Right atrium auricular region (tissue), 2 donors: ENCODE measurements around the gene DCHS1. TPM values are rescaled to one million over a fixed set of nuclear protein-coding genes. Genes with fewer than 3 reads are reported as not detected.

Experiments used
- DNase-seq: peaks from one replicate; pipeline ENCODE4 v3.0.0-alpha.2; 2019; ENCODE audit warnings: low spot score
- H3K27ac ChIP-seq, 2 donors: fragments of 200-600 bp; sonication (generic); 1 replicate in 1 of 2; 2 replicates in 1 of 2; pipeline ENCODE4 v1.5.1; 2016 to 2019
- H3K27me3 ChIP-seq, 2 donors: fragments of 200-600 bp; sonication (generic); one replicate each; pipeline versions ENCODE4 v1.5.1 to v1.6.0; 2017 to 2019
- H3K36me3 ChIP-seq: fragments of 200-600 bp; sonication (generic); one replicate; pipeline ENCODE4 v1.5.1; 2016
- H3K4me1 ChIP-seq, 2 donors: fragments of 200-600 bp; sonication (generic); one replicate each; pipeline versions ENCODE4 v1.5.1 to v1.6.0; 2017 to 2019
- H3K4me3 ChIP-seq, 2 donors: fragments of 200-600 bp; sonication (generic); 1 replicate in 1 of 2; 2 replicates in 1 of 2; pipeline ENCODE4 v1.5.1; 2017 to 2019; ENCODE audit warnings: mild to moderate bottlenecking in 1 of 2, moderate library complexity in 1 of 2
- H3K9me3 ChIP-seq, 2 donors: fragments of 200-600 bp; sonication (generic); one replicate each; pipeline ENCODE4 v1.5.1; 2019
- CTCF ChIP-seq, 2 donors: fragments of 200-600 bp; sonication (generic); IDR thresholded peaks; one replicate each; pipeline ENCODE4 v1.5.1; 2019; ENCODE audit warnings: antibody characterized with exemption in 2 of 2
- total RNA-seq, 2 donors: library from RNA; depleted of rRNA; stranded (reverse); fragments of >200 nt; gene quantifications; one replicate each; pipeline ENCODE4 v1.1.0, GENCODE V29; 2016

The DCHS1 gene
- total RNA-seq, 2 donors from 2014 or later: 9.3 to 23.0 TPM

DNA sequence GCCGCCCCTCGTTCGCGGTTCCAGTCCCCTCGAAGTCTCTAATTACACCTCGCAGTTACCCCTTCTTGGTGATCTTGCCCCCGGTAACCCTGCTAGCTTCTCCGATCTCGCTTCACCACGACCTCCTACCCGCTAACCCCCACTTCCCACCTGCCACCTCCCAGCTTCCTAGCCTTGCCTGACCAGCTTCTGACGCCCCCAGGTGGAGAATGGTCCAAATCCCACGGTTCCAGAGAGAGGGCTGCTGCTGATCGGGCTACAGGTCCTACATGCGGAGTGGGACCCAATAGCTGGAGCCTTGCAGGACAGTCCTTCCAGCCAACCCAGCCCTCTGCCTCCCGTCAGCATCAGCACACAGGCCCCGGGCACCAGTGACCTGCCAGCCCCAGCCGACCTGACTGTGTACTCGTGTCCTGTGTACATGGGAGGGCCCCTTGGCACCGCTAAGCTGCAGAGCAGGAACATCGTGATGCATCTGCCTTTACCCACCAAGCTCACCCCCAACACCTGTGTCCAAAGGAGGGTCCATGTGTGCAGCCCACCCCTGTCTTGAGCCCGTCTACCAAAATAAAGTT lies 84.1 kb downstream of the DCHS1 start:
- H3K9me3 ChIP-seq: no peaks in the 10 kb centered on the region
- no peak for TF ChIP-seq CTCF (IDR thresholded peaks at IDR 0.05)
- H3K27me3 ChIP-seq: no peaks in the 10 kb centered on the region
- H3K27ac ChIP-seq: no peak overlapping the region
- DNase-seq: no peak
- no peaks in the 10 kb centered on the region for H3K36me3 ChIP-seq
- H3K4me3 ChIP-seq: no peak overlapping the region
- peaks cover 0 to 12% of the 10 kb centered on the region in 2 donors for H3K4me1 ChIP-seq

Other genes with a start within 250 kb of the DCHS1 start
- gene APBB1, start 236.7 kb downstream of the DCHS1 start, total RNA-seq: 10 to 100 TPM; 79.8 to 80.9 TPM
- gene HPX, start 214.8 kb downstream of the DCHS1 start, total RNA-seq: under 1 TPM in 1 of 2 donors, not detected in 1; 0.20 TPM
- 10 to 100 TPM in 1 of 2 donors, 1 to 10 TPM in 1; 7.1 to 19.5 TPM for gene TRIM3, start 181.9 kb downstream of the DCHS1 start, total RNA-seq
- 10 to 100 TPM; 19.2 to 34.1 TPM for gene ARFIP2, start 174.5 kb downstream of the DCHS1 start, total RNA-seq
- gene TIMM10B, start 174.3 kb downstream of the DCHS1 start, total RNA-seq: 10 to 100 TPM; 19.8 to 22.6 TPM
- 1 to 10 TPM; 4.4 to 4.8 TPM for gene DNHD1, start 158.5 kb downstream of the DCHS1 start, total RNA-seq
- 10 to 100 TPM in 1 of 2 donors, 1 to 10 TPM in 1; 9.7 to 12.2 TPM for gene RRP8, start 52.2 kb downstream of the DCHS1 start, total RNA-seq
- 100 to 1,000 TPM; 142 to 193 TPM for gene ILK, start 52.0 kb downstream of the DCHS1 start, total RNA-seq
- 10 to 100 TPM; 26.6 to 54.0 TPM for gene TAF10, start 43.6 kb downstream of the DCHS1 start, total RNA-seq
- gene TPP1, start 36.4 kb downstream of the DCHS1 start, total RNA-seq: 10 to 100 TPM; 48.8 to 83.1 TPM
- gene MRPL17, start 27.5 kb upstream of the DCHS1 start, total RNA-seq: 10 to 100 TPM; 30.8 to 97.8 TPM
- gene OR2AG2, start 116.2 kb upstream of the DCHS1 start, total RNA-seq: not detected
- gene OR2AG1, start 127.2 kb upstream of the DCHS1 start, total RNA-seq: not detected
- gene OR6A2, start 143.9 kb upstream of the DCHS1 start, total RNA-seq: not detected
- not detected for gene OR10A5, start 189.9 kb upstream of the DCHS1 start, total RNA-seq
- not detected for gene OR10A2, start 207.2 kb upstream of the DCHS1 start, total RNA-seq
- gene OR10A4, start 220.8 kb upstream of the DCHS1 start, total RNA-seq: not detected
- gene OR2D2, start 236.7 kb upstream of the DCHS1 start, total RNA-seq: not detected